ENCODE measurements around the gene ATP13A3.

ATP13A3 gene

GRCh38 chr3:194383276-194383940 is 103.4 kb downstream of the ATP13A3 start:
- DNase-seq (ENCODE audit: extremely low spot score) = no peak
- TF ChIP-seq, protein P1, sequence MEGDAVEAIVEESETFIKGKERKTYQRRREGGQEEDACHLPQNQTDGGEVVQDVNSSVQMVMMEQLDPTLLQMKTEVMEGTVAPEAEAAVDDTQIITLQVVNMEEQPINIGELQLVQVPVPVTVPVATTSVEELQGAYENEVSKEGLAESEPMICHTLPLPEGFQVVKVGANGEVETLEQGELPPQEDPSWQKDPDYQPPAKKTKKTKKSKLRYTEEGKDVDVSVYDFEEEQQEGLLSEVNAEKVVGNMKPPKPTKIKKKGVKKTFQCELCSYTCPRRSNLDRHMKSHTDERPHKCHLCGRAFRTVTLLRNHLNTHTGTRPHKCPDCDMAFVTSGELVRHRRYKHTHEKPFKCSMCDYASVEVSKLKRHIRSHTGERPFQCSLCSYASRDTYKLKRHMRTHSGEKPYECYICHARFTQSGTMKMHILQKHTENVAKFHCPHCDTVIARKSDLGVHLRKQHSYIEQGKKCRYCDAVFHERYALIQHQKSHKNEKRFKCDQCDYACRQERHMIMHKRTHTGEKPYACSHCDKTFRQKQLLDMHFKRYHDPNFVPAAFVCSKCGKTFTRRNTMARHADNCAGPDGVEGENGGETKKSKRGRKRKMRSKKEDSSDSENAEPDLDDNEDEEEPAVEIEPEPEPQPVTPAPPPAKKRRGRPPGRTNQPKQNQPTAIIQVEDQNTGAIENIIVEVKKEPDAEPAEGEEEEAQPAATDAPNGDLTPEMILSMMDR (IDR thresholded peaks at IDR 0.05; ENCODE audit: control extremely low read depth, extremely low read depth, low read depth, missing control alignments) = no peak
- POLR2A ChIA-PET = no interaction called here
- CTCF ChIA-PET = interaction anchor here (0.6 to 1.0 kb wide), 2 partner anchors 13 to 1324 kb away, joined by 3 read pairs; no protein-coding TSS in a partner anchor

- TF ChIP-seq, protein P1 (IDR thresholded peaks at IDR 0.05; ENCODE audit: control extremely low read depth, extremely low read depth, low read depth, missing control alignments) = no peak
- ChIA-PET CTCF (interaction anchor here (1.0 kb wide), 1 partner anchor 13 kb away, joined by 3 read pairs; no protein-coding TSS in a partner anchor), POLR2A (no interaction called here)
- no peak for DNase-seq (ENCODE audit: extremely low spot score)
Observed at GRCh38 chr3:194382892-194383223, 103.9 kb downstream of the ATP13A3 start.

DNA sequence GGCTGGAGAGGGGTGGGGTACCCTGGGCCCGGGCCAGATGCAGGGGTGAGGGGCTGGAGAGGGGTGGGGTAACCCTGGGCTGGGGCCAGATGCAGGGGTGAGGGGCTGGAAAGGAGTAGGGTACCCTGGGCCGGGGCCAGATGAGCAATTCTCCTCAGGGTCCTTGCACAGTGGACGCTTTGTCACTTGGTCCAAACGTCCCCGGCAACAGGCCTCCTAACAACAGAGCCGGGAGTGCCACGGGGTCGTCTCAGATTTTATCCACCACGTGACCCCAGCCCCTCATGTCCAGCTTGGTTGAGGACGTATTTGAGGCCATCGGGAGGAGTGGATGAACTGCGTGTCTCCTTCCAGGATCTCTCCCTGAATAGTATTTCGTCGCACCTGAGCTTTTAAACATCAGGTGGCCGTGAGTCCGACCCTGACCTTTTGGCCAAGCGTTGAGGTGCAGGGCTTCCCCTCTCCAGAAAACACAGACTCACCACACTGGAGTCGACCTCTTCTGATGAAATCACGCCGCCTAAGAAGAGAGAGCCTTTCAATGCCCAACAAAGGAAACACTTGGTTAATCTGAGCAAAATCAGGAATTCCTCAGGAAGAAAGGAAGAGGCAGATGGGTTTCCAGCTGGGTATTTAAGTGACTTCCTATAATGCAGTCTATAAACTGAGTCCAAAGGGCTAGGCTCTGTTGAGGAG is 104.5 kb downstream of the ATP13A3 start:
- no peak for DNase-seq (ENCODE audit: extremely low spot score)
- TF ChIP-seq, protein P1 (IDR thresholded peaks at IDR 0.05; ENCODE audit: control extremely low read depth, extremely low read depth, low read depth, missing control alignments) = no peak
- POLR2A ChIA-PET = no interaction called here
- CTCF ChIA-PET = interaction anchor here (1.0 kb wide), 1 partner anchor 14 kb away, joined by 3 read pairs; no protein-coding TSS in a partner anchor

DNA sequence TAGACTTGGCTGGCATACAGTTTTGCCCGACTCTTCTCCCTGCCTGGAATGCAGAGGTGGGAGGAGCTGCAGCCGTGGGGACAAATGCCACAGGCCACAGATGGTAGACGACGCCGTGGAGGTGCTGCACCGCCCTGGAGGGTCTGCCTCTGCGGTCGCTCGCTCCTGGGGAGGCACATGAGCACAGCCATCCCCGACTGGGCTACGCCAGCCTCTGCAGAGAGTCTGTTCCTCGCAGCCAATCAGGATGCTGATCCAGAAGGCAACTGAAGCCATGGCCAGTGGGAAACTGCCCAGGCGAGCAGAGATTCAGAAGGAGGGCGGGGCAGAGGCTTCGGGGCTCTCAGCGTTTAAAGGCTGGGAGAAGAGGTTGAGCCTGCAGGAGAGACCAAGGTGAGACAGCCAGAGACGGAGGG is 105.3 kb downstream of the ATP13A3 start:
- ChIA-PET CTCF (no interaction called here), POLR2A (no interaction called here)
- TF ChIP-seq, protein P1 (IDR thresholded peaks at IDR 0.05; ENCODE audit: control extremely low read depth, extremely low read depth, low read depth, missing control alignments) = no peak
- no peak for DNase-seq (ENCODE audit: extremely low spot score)

DNA sequence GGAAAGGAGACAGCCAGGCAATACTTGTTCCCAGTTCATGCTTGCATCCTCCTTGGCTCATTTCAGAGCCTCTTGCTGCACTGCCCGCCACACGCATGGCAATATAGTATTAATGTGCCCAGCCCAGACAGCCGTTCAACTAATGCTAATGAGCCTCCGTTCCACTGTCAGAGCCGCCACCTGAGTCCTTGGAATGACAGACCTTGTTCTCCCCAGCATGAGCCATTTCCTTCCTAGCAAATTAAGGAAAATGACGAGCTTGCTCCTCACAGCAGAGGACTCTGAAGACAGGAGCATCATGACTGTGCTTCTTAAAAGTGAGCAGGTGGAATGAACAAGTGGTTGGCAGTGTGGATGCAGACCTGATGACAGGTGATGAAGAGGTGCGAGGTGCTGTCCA is 106.5 kb downstream of the ATP13A3 start:
- DNase-seq (ENCODE audit: extremely low spot score) = no peak
- TF ChIP-seq, protein P1 (IDR thresholded peaks at IDR 0.05; ENCODE audit: control extremely low read depth, extremely low read depth, low read depth, missing control alignments) = no peak
- ChIA-PET POLR2A (no interaction called here), CTCF (interaction anchor here (0.7 kb wide), 1 partner anchor 47 kb away, joined by 4 read pairs; no protein-coding TSS in a partner anchor)

- TF ChIP-seq, protein P1 (IDR thresholded peaks at IDR 0.05; ENCODE audit: control extremely low read depth, extremely low read depth, low read depth, missing control alignments) = no peak
- ChIA-PET CTCF (interaction anchor here (1.4 to 1.6 kb wide), 2 partner anchors 10 to 12 kb away, joined by 3 to 4 read pairs; no protein-coding TSS in a partner anchor), POLR2A (no interaction called here)
- DNase-seq (ENCODE audit: extremely low spot score) = no peak
Observed at GRCh38 chr3:194379651-194380050, 107.2 kb downstream of the ATP13A3 start.
